Left renal cortex interstitium (tissue), 4 donors: Measurements from ENCODE around the gene ZNF688. TPM values are rescaled to one million over a fixed set of nuclear protein-coding genes. Genes with fewer than 3 reads are reported as not detected.
"Not testable (repeated sequence)": the region's sequence is repeated elsewhere in the genome, so short reads cannot be mapped to it uniquely, and the experiment has no call there.

ENCODE experiments used
- DNase-seq, 4 donors: peaks; one replicate each; pipeline ENCODE4 v3.0.0-alpha.2; 2013; ENCODE audit warnings: low read depth in 4 of 4, low spot score in 2 of 4, missing footprints in 1 of 4
- polyA plus RNA-seq, 4 donors: library from polyadenylated mRNA; unstranded; fragments of 120-200 nt; gene quantifications; one replicate each; pipeline ENCODE4 v1.2.1, GENCODE V29; 2013; ENCODE audit not compliant: insufficient read length in 4 of 4

Gene ZNF688
- polyA plus RNA-seq, 4 donors, result 11.3 to 18.5 (median 15.8) TPM

DNA sequence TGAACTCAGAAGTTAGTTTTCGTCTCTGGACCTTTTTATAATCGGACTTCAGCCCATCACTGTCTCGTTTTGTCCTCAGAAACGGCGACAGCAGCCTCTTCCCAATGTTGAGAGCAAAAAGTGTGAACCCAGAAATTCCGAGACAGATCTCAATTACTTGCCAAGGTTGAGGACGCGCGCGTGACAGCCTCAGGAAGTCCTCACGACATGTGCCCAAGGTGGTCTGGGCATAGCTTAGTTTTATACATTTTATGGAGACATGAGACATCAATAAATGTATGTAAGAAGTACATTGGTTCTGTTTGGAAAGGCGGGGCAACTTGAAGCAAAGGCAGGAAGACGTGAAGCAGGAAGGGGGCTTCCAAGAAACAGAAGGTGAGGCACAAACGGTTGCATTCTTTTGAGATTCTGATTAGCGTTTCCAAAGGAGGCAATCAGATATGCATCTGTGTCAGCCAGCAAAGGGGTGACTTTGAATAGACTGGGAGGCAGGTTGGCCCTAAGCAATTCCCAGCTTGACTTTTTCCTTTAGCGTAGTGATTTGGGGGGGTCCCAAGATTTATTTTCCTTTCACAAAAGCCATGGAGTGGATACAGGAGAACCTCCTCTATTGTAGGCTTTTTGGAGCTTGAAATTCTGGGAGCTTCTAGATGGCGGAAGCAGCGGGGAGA is 36.3 kb downstream of the ZNF688 start:
- DNase-seq, result peak in 1 of 4 donors; percentile 87

DNA sequence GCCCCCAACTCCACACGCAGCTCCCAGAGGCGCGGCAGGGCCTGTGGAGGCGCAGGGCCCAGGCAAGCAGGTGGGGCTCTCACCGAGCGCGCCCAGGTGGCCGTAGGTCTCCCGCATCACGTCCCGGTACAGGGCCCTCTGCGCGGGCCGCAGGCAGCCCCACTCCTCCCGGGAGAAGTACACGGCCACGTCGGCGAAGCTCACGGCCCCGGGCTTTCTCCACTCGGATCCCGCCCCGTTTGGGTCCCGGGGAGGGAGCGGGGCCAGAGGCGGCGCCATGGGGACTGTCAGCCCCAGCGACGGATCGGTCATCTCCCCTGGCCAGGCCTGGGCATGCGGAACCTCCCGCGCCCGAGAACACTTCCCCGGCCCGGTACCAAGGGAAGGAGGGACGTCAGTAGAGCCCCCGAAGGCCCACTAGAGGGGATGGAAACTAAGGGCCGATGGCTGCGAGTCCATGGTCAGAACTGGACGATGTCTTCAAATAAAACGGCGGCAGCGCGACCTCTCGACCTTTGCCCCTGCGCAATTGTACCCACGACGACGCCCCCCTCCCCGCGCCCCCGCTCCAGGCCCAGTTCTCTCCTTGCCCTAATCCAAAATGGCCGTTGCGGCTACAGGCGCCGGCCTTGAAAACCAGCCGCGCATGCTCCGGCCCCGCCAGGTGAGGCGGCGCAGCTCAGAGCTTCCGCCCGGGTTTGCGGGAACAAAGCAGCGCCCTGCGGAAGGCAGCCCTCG is 37.0 kb downstream of the ZNF688 start, which contains the start of gene ZNF747:
TSS of gene ZNF747 (minus strand) at position 491 of the 738 bp plus-strand sequence. CDS start at position 312, 179 bp downstream.
- peak; percentile 74 to 91 (median 86) for DNase-seq

- no peak for DNase-seq
These were observed 37.7 kb downstream of the ZNF688 start for GRCh38 chr16:30533748-30534367.

DNA sequence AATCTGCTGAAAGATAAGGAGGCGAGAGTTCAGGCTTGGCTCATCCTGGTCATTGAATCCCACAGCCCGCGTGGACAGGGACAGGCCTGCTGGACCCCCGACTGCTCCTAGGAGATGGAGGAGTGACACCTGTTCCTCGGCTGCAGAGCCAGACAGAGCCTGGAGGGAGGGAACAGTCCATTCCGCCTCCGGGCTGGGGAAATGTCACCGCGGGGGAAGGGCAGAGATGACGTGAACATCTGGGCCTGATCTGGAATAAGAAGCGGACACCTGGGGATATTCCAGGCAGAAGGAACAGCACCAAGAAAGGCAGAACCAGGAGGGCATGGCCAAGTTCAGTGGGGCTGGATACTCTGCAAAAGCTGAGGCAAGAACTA is 38.4 kb downstream of the ZNF688 start:
- DNase-seq, result no peak

GRCh38 chr16:30532285-30533145 is 39.0 kb downstream of the ZNF688 start:
- no peak for DNase-seq

DNA sequence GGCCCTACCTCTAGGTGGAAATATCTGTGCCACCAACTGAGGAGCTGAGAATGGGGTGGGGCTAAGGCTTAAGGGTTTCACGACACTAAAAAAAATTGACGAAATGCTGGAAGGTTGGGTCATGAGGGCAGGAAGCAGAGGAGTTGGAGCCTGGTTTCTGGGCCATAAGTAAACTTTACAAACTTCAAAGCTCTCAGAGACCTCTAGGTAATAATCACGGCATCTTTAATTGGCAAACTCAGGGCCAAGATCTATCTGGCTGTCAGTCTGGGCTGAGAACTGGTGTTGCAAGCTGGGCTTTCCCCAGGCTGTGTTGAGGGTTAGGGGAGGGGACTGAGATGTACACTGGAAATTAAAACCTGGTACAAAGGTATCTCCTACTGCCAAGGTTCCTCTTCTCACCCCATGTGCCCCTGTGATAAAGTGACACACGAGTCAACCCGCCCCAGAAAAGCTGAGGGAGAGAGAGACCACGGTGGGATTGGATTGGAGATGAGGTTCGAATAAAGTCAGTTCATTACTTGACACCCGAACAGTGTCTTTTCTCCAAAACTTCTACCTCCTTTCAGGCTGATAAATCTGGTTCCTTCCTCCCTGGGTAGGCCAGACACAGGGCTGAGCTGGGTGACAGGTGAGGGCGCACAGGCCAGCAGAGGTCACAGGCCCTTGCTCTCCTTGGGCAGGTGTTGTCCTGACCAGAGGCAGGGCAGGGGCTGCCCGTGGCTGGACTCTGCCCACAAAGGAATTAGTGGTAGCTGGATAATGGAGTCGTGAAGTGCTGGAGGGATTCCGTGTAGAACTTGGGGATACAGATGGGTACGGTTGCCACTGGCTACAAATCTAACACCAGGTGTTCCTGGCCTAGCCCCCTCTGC is 41.1 kb downstream of the ZNF688 start:
- DNase-seq, result no peak

DNA sequence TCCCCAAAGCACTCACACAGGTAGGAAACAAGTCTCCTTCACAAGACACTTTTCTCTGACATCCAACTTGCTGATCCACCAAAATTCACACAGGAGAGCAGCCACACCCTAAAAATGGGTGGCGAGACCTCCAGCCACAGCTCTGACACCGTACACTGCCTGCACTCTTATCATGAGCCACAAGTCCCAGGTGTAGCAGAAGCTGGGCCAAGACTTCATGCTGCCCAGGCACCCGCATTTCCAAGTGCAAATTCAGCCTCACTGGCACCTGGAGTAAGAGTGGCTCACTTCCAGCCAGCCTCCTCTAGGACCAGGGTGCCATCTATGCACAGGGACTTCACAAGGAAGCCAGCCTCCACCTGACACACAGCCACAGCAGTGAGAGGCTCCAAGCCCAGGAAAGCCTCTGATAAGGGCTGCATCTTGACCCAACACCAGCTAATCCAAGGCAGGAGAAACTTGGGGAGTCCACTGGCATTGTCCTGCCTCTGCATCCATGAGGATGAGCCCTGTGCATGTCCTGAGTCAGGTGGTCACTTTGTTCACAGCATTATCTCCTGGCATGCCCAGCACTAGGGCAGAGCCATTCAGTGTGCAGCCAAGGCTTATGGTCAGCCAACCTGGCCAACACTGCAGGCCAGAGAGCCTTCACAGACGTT is 42.6 kb downstream of the ZNF688 start:
- DNase-seq, result no peak

GRCh38 chr16:30527635-30528178 is 43.8 kb downstream of the ZNF688 start:
- DNase-seq, result no peak

- peak; percentile 93 to 98 (median 96) for DNase-seq
These were observed 44.5 kb downstream of the ZNF688 start for GRCh38 chr16:30526823-30527634.

DNA sequence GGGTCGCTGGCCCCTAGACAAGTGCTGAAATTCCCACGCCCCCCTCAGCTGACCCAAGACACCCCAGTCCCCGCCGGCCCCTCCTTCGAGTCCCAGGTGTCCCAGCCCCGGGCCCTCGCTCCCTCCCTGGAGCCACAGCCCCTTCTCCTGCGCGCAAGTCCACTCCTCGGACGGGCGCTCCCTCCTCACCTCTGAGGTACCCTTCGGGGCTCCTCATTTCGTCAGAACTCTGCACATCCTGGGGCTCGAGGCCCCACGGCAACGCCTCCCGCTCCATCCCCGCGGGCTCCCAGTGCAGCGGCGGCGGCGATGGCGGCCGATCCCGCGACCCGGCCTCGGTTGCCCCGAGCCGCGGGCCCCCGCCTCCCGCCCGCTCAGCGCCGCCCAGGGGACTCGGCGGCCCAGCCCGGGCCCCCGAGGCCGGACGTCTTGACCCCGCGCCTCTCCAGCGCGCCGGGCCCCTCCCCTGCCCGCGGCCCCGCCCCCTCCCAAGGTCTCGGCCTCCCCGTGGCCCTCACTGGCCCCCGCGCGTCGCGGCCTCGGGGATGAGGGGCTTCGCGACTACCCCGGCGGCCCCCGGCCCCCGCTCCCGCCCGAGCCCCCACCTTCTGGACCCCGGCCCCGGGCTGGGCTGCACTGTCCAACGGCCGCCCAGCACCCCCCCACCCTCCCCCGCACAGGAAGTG is 45.2 kb downstream of the ZNF688 start, which contains the start of gene ZNF768:
TSS of gene ZNF768 (minus strand) at position 430 of the 686 bp plus-strand sequence. CDS start at position 277, 153 bp downstream.
- no peak for DNase-seq

DNA sequence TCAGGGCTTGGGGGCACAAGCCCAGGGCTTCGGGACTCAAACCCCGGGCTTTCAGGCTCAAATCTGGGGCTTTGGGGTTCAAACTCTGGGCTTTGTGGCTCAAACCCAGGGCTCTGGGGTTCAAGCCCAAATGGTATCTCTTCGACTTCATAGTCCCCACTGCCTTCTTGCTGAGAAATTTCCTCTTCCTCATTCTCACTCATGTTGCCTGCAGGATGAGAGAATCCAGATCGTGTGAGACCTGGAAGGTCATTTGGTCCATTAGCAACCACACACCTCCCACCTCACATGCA is 45.7 kb downstream of the ZNF688 start:
- no peak for DNase-seq

- DNase-seq, result no peak
These were observed 46.6 kb downstream of the ZNF688 start for GRCh38 chr16:30524575-30525568.

DNA sequence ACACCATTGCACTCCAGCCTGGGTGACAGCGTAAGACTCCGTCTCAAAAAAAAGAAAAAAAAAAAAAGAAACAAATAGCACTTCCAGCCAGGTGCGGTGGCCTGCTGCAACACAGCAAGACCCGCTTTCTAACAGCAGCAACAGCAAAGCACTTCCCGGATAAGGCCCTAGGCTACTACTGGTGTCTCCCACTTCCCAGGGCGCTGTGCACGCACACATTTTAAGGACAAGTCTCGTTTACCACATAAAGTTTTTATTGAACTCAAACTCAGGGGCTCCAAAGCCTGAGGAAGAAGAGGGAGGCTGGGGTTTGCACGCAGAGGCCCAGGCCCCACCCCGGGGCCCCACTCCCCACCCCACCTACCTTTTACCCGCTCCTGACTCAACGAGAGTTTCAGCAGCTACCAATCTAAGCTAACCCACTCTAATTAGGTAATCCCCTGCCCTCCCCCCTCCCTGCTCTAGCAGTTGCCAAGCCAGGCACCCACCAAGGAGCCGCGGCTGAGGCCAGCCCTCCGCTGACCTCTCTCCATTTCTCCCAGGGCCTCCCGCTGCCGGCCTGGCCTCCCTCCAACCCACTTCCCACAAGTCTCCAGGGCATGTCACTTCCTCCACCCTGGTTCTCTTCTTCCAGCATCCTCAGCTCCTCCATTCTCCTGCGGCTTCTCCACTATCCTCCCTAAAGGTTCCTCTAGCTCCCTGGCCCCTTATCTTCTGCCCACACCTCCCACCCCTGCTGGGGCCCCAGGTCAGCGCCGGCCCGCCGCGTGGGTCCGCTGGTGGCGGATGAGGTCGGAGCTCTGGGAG is 47.5 kb downstream of the ZNF688 start:
- DNase-seq, result no peak

GRCh38 chr16:30522702-30523463 is 48.6 kb downstream of the ZNF688 start:
- not testable (repeated sequence) for DNase-seq
